Smooth muscle cell (in vitro differentiated cells): ENCODE data around the gene SEC24C. TPM values are rescaled to one million over a fixed set of nuclear protein-coding genes. Genes with fewer than 3 reads are reported as not detected.
"Not testable (repeated sequence)": the region's sequence is repeated elsewhere in the genome, so short reads cannot be mapped to it uniquely, and the experiment has no call there.

Experiments used
- DNase-seq: peaks from one replicate; lab custom pipeline; 2025; ENCODE audit not compliant: unreplicated experiment; lab: John Stamatoyannopoulos, UW
- H2AFZ ChIP-seq: fragments of 200-600 bp; sonication (generic); 2 replicates; pipeline ENCODE4 v1.6.0; 2016; ENCODE audit warnings: antibody characterized with exemption, low read depth, mild to moderate bottlenecking
- H3F3A ChIP-seq: fragments of 200-600 bp; sonication (generic); 2 replicates; pipeline ENCODE4 v1.6.0; 2017; ENCODE audit warnings: antibody characterized with exemption, low read depth
- H3K27ac ChIP-seq: fragments of 200-600 bp; sonication (generic); 2 replicates; pipeline ENCODE4 v1.5.1; 2016; ENCODE audit warnings: low read depth, mild to moderate bottlenecking
- H3K27me3 ChIP-seq: fragments of 200-600 bp; sonication (generic); 2 replicates; pipeline ENCODE4 v1.6.1; 2016; ENCODE audit warnings: low read depth, mild to moderate bottlenecking
- H3K36me3 ChIP-seq: fragments of 200-600 bp; sonication (generic); 2 replicates; pipeline ENCODE4 v1.5.1; 2016; ENCODE audit warnings: low read depth
- H3K4me1 ChIP-seq: fragments of 200-600 bp; sonication (generic); 2 replicates; pipeline ENCODE4 v1.5.1; 2016; ENCODE audit warnings: low read depth
- H3K4me2 ChIP-seq: fragments of 200-600 bp; sonication (generic); 2 replicates; pipeline ENCODE4 v1.6.0; 2016; ENCODE audit warnings: mild to moderate bottlenecking
- H3K4me3 ChIP-seq: fragments of 200-600 bp; sonication (generic); 2 replicates; pipeline ENCODE4 v1.5.1; 2016; ENCODE audit warnings: mild to moderate bottlenecking
- H3K79me2 ChIP-seq: fragments of 200-600 bp; sonication (generic); 2 replicates; pipeline ENCODE4 v1.6.0; 2016; ENCODE audit warnings: low read depth, mild to moderate bottlenecking
- H3K9ac ChIP-seq: fragments of 200-600 bp; sonication (generic); 2 replicates; pipeline ENCODE4 v1.6.0; 2016; ENCODE audit warnings: low read depth
- H3K9me3 ChIP-seq: fragments of 200-600 bp; sonication (generic); replicated peaks from 2 replicates; pipeline ENCODE4 v1.5.1; 2016; ENCODE audit warnings: low read depth
- H4K20me1 ChIP-seq: fragments of 200-600 bp; sonication (generic); 2 replicates; pipeline ENCODE4 v1.6.0; 2016; ENCODE audit warnings: low read depth
- WGBS: methylation state at CpG from one replicate; pipeline ENCODE4 v1.1.7; 2016; ENCODE audit warnings: low lambda C conversion rate; 5-methylcytosine and 5-hydroxymethylcytosine counted together
- polyA plus RNA-seq: library from polyadenylated mRNA; unstranded; fragments of >200 nt; fragmentation: Nextera tagmentation; extraction: Ambion mirVana; gene quantifications from 2 replicates; pipeline ENCODE4 v1.2.1, GENCODE V29; 2016
- total RNA-seq: library from RNA; depleted of rRNA; stranded (reverse); fragments of >200 nt; gene quantifications from 2 replicates; pipeline ENCODE4 v1.2.3, GENCODE V29; 2014
- TF ChIP-seq, protein P1 (sequence below): fragments of 200-600 bp; sonication (generic); IDR thresholded peaks from 2 replicates; pipeline ENCODE4 v1.5.1; 2017; ENCODE audit warnings: borderline replicate concordance, mild to moderate bottlenecking, antibody characterized with exemption; ENCODE audit not compliant: insufficient read depth, poor library complexity, severe bottlenecking

The SEC24C gene
- total and polyA plus RNA-seq, 2 experiments from 2014 or later = 41.5 to 54.7 TPM

DNA sequence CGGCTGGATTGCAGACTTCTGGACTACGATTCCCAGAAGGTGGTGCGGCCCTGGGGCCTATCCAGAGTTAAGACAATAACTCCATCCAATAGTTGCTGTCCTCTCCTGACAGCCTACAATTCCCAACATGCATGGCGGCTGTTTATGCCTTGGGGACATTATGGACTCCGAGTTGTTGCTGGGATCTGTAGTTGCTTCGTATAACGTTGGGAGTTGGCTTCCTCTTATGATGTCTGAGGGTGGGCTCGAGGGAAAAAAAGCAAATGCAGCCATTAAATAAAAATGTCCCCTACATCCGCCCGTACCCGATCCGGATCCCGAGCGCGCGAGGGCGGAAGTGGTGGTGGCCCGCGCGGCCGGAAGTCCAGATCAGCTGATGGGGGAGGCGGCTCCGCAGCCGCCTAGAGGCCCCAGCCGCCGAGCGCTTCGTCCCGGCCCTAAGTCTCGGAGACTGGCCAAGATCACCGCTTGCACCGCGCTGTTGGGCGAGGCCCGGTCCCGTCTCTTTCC lies 41.1 kb downstream of the SEC24C start, which contains the start of gene ZSWIM8:
ZSWIM8 (plus strand) TSS at position 396 of the 510 bp plus-strand sequence. CDS start 273 bp downstream, outside the sequence.
- Histone ChIP-seq H3K4me2 (peak within 1 kb of the TSS; percentile 93), H3K4me3 (peak within 1 kb of the TSS; percentile 69), H3K9ac (peak within 1 kb of the TSS; percentile 79), H3K27me3 (no peaks in the 10 kb centered on the region), H3K27ac (peak within 1 kb of the TSS; percentile 53), H3F3A (peaks cover 16% of the 10 kb centered on the region), H3K9me3 (no peaks in the 10 kb centered on the region), H2AFZ (peak within 1 kb of the TSS; percentile 73), H3K79me2 (peaks cover 73% of the 10 kb centered on the region), H4K20me1 (peaks cover 40% of the 10 kb centered on the region), H3K36me3 (no peaks in the 10 kb centered on the region), H3K4me1 (peaks cover 22% of the 10 kb centered on the region)
- WGBS = under 1% methylated on average over 35 of the region's 36 CpGs
- peak; percentile 49 for DNase-seq
- TF ChIP-seq, protein P1, sequence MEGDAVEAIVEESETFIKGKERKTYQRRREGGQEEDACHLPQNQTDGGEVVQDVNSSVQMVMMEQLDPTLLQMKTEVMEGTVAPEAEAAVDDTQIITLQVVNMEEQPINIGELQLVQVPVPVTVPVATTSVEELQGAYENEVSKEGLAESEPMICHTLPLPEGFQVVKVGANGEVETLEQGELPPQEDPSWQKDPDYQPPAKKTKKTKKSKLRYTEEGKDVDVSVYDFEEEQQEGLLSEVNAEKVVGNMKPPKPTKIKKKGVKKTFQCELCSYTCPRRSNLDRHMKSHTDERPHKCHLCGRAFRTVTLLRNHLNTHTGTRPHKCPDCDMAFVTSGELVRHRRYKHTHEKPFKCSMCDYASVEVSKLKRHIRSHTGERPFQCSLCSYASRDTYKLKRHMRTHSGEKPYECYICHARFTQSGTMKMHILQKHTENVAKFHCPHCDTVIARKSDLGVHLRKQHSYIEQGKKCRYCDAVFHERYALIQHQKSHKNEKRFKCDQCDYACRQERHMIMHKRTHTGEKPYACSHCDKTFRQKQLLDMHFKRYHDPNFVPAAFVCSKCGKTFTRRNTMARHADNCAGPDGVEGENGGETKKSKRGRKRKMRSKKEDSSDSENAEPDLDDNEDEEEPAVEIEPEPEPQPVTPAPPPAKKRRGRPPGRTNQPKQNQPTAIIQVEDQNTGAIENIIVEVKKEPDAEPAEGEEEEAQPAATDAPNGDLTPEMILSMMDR = no peak

DNA sequence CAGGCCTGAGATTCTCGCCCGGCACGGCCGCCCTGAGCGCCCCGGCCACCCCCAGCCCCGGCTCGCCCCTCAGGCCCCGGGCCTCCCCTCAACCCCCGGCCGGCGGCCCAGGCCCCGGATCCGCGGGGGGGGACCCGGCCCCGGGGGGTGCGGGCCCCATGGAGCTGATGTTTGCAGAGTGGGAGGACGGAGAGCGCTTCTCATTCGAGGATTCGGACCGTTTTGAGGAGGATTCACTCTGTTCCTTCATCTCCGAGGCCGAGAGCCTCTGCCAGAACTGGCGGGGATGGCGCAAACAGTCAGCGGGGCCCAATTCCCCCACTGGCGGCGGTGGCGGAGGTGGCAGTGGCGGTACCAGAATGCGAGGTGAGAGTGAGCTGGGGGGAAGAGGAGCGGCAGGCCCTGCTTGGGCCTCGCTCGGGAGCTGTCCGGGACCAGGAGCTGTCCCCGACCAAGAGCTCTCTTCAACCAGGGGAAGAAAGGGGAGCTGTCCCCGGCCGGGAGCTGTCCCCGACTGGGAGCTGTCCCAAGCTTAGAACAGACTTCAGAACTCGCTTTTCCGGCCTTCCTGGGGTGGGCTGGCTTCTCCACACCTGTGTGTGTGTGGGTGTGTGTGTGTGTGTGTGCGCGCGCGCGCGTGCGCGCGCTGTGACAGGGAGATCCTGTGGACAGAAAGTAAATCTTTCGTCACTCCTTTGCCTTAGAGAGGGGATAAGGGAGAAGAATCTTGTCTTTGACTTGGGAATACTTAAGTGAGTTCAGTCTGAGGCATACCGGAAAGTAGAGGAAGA lies 41.7 kb downstream of the SEC24C start:
- peak overlapping the region; percentile 73 for H2AFZ ChIP-seq
- H3K4me2 ChIP-seq = peak overlapping the region; percentile 93
- peaks cover 16% of the 10 kb centered on the region for H3K4me1 ChIP-seq
- H3K79me2 ChIP-seq = peaks cover 67% of the 10 kb centered on the region
- H3F3A ChIP-seq = peaks cover 16% of the 10 kb centered on the region
- H3K27me3 ChIP-seq = no peaks in the 10 kb centered on the region
- peak overlapping the region; percentile 69 for H3K4me3 ChIP-seq
- H3K9me3 ChIP-seq = no peaks in the 10 kb centered on the region
- H3K9ac ChIP-seq = peak overlapping the region; percentile 79
- DNase-seq = peak; percentile 42
- TF ChIP-seq, protein P1 = no peak
- WGBS = 3% methylated on average over 34 of the region's 54 CpGs
- peaks cover 40% of the 10 kb centered on the region for H4K20me1 ChIP-seq
- no peaks in the 10 kb centered on the region for H3K36me3 ChIP-seq
- H3K27ac ChIP-seq = peak overlapping the region; percentile 53

- Histone ChIP-seq H3K9me3 (no peaks in the 10 kb centered on the region), H3K4me2 (peak overlapping the region; percentile 93), H3K9ac (peak overlapping the region; percentile 79), H3K4me1 (peaks cover 12% of the 10 kb centered on the region), H3K36me3 (no peaks in the 10 kb centered on the region), H3K27me3 (no peaks in the 10 kb centered on the region), H3K4me3 (peak overlapping the region; percentile 69), H3F3A (peaks cover 16% of the 10 kb centered on the region), H3K27ac (peak overlapping the region; percentile 53), H3K79me2 (peaks cover 61% of the 10 kb centered on the region), H4K20me1 (peaks cover 40% of the 10 kb centered on the region), H2AFZ (no peak overlapping the region)
- DNase-seq = no peak
- TF ChIP-seq, protein P1 = no peak
- 29% methylated on average over 2 of the region's 2 CpGs for WGBS
Observed at GRCh38 chr10:73786512-73786885, 42.3 kb downstream of the SEC24C start.

- not testable (repeated sequence) for H3K27me3 ChIP-seq, H3K27ac ChIP-seq, DNase-seq, H2AFZ ChIP-seq, H3K9ac ChIP-seq, H3K9me3 ChIP-seq, H3K36me3 ChIP-seq
- H3K79me2 ChIP-seq = peaks cover 54% of the 10 kb centered on the region
- H3F3A ChIP-seq = peaks cover 16% of the 10 kb centered on the region
- peaks cover 12% of the 10 kb centered on the region for H3K4me1 ChIP-seq
- WGBS = 98% methylated on average over 21 of the region's 21 CpGs
- H3K4me3 ChIP-seq = peak overlapping the region; percentile 69
- H4K20me1 ChIP-seq = peaks cover 40% of the 10 kb centered on the region
- peak overlapping the region; percentile 93 for H3K4me2 ChIP-seq
Observed at GRCh38 chr10:73787031-73787800, 43.0 kb downstream of the SEC24C start.
